Endodermal cell (in vitro differentiated cells): ENCODE measurements around the gene PDCD1. TPM values are rescaled to one million over a fixed set of nuclear protein-coding genes. Genes with fewer than 3 reads are reported as not detected.

Experiments
- DNase-seq: peaks from one replicate; pipeline ENCODE4 v3.0.0-alpha.2; 2017
- H3K27ac ChIP-seq: 2 replicates; pipeline ENCODE4 v1.5.1; 2013; ENCODE audit warnings: mild to moderate bottlenecking, low read depth, low read length, moderate library complexity
- H3K27me3 ChIP-seq: 2 replicates; pipeline ENCODE4 v1.6.1; 2013; ENCODE audit warnings: mild to moderate bottlenecking, low read length, moderate library complexity; ENCODE audit not compliant: insufficient read depth, control insufficient read depth, poor library complexity, severe bottlenecking
- H3K36me3 ChIP-seq: 2 replicates; pipeline ENCODE4 v1.7.0; 2013; ENCODE audit warnings: mild to moderate bottlenecking, low read length, moderate library complexity; ENCODE audit not compliant: control insufficient read depth, insufficient read depth
- H3K4me1 ChIP-seq: one replicate; pipeline ENCODE4 v1.7.0; 2013; ENCODE audit warnings: low read length; ENCODE audit not compliant: control insufficient read depth, insufficient read depth
- H3K4me3 ChIP-seq: 2 replicates; pipeline ENCODE4 v1.5.1; 2013; ENCODE audit warnings: mild to moderate bottlenecking, low read length, moderate library complexity
- H3K9ac ChIP-seq: 2 replicates; pipeline ENCODE4 v1.6.1; 2013; ENCODE audit warnings: mild to moderate bottlenecking, low read length, moderate library complexity; ENCODE audit not compliant: poor library complexity, severe bottlenecking; ENCODE audit errors: extremely low read depth
- H3K9me3 ChIP-seq: 2 replicates; pipeline ENCODE4 v1.6.1; 2013; ENCODE audit warnings: mild to moderate bottlenecking, low read length, moderate library complexity; ENCODE audit not compliant: control insufficient read depth
- H3K27ac Mint-ChIP-seq: 2 replicates; pipeline ENCODE4 v1.8.0; 2020; ENCODE audit warnings: mixed read lengths
- H3K27me3 Mint-ChIP-seq: 2 replicates; pipeline ENCODE4 v1.8.0; 2021; ENCODE audit warnings: mild to moderate bottlenecking, mixed read lengths; ENCODE audit not compliant: insufficient read depth
- H3K36me3 Mint-ChIP-seq: 2 replicates; pipeline ENCODE4 v1.8.0; 2020; ENCODE audit warnings: low read depth, mixed read lengths
- H3K4me1 Mint-ChIP-seq: 2 replicates; pipeline ENCODE4 v1.8.0; 2020; ENCODE audit warnings: mixed read lengths
- H3K4me3 Mint-ChIP-seq: 2 replicates; pipeline ENCODE4 v1.8.0; 2020; ENCODE audit warnings: mild to moderate bottlenecking, moderate library complexity, mixed read lengths
- H3K9me3 Mint-ChIP-seq: 2 replicates; pipeline ENCODE4 v1.8.0; 2020; ENCODE audit warnings: mild to moderate bottlenecking, mixed read lengths
- WGBS, 2 experiments: methylation state at CpG; one replicate each; pipeline versions ENCODE4 v1.1.5 to v1.1.7; 2013; ENCODE audit warnings: missing lambda C conversion rate in 2 of 2, mixed read lengths in 1 of 2; ENCODE audit not compliant: insufficient coverage in 1 of 2, insufficient read length in 1 of 2; 5-methylcytosine and 5-hydroxymethylcytosine counted together
- total RNA-seq, 2 donors: library from RNA; stranded (reverse); fragmentation: NEBNext Ultra II Directional in 1 of 2; extraction: Animal tissue kit (Norgen Biotek cat#: 25700) in 1 of 2; gene quantifications; 2 replicates in 1 of 2; 3 replicates in 1 of 2; pipeline ENCODE4 v1.2.1, GENCODE V29; 2021
- TF ChIP-seq, protein P1 (sequence below): fragments of 200-600 bp; sonication (generic); conservative IDR thresholded peaks from 2 replicates; pipeline ENCODE4 v1.5.0; 2021; ENCODE audit warnings: antibody characterized with exemption, mild to moderate bottlenecking

The PDCD1 gene
- total RNA-seq, 2 donors from 2014 or later, result 0.20 TPM; not detected in 1

DNA sequence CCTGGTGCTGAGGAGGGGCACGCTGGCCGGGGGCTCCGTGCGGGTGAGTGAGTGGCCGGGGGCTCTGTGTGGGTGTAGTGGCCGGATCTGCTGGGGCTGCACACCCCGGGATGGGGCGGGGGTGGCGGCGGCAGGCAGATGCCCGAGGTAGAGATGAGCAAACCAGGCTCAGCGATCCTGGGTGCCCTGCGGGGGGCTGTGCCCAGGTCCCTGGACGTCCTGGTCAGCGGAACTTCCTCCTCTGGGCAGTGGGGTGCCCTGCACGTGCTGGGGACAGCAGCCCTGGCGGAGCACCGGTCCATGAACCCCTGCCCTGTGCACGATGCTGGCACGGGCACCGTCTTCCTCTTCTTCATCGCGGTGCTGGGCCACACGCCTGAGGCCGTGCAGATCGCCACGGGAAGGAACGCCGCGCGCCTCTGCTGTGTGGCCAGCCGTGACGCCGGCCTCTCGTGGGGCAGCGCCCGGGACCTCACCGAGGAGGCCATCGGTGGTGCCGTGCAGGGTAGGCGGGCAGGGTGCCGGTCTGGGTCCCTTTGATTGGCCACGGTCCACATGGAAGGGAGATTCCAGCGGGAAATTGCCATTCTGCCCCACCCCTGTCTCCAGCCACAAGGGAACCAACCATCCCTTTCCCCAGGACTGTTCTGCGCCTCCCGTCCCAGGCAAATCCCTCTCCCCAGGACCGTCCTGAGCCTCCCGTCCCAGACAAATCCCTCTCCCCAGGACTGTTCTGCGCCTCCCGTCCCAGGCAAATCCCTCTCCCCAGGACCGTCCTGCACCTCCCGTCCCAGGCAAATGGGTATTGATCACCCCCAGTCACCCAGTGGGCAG is 43.8 kb downstream of the PDCD1 start:
- 92 to 93% methylated on average over 38 to 52 of the region's 52 CpGs for WGBS, 2 experiments
- Histone ChIP-seq H3K9me3 (no peaks in the 10 kb centered on the region), H3K27me3 (no peaks in the 10 kb centered on the region), H3K36me3 (no peaks in the 10 kb centered on the region), H3K4me3 (no peak overlapping the region), H3K27ac (no peak overlapping the region), H3K9ac (no peak overlapping the region), H3K4me1 (no peaks in the 10 kb centered on the region)
- peak overlapping the region; percentile 10 for H3K27ac Mint-ChIP-seq
- H3K4me1 Mint-ChIP-seq, result peaks cover 4% of the 10 kb centered on the region
- no peak overlapping the region for H3K4me3 Mint-ChIP-seq
- TF ChIP-seq, protein P1, sequence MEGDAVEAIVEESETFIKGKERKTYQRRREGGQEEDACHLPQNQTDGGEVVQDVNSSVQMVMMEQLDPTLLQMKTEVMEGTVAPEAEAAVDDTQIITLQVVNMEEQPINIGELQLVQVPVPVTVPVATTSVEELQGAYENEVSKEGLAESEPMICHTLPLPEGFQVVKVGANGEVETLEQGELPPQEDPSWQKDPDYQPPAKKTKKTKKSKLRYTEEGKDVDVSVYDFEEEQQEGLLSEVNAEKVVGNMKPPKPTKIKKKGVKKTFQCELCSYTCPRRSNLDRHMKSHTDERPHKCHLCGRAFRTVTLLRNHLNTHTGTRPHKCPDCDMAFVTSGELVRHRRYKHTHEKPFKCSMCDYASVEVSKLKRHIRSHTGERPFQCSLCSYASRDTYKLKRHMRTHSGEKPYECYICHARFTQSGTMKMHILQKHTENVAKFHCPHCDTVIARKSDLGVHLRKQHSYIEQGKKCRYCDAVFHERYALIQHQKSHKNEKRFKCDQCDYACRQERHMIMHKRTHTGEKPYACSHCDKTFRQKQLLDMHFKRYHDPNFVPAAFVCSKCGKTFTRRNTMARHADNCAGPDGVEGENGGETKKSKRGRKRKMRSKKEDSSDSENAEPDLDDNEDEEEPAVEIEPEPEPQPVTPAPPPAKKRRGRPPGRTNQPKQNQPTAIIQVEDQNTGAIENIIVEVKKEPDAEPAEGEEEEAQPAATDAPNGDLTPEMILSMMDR, result no peak
- H3K9me3 Mint-ChIP-seq, result no peaks in the 10 kb centered on the region
- no peaks in the 10 kb centered on the region for H3K27me3 Mint-ChIP-seq
- no peaks in the 10 kb centered on the region for H3K36me3 Mint-ChIP-seq
- DNase-seq, result peak; percentile 44

DNA sequence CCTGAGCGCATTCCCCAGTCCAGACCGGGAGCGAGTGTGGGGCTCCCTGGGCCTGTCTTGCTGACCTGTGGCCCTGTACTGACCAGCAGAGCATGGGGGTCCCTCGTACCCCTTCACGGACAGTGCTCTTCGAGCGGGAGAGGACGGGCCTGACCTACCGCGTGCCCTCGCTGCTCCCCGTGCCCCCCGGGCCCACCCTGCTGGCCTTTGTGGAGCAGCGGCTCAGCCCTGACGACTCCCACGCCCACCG is 44.4 kb downstream of the PDCD1 start:
- peaks cover 4% of the 10 kb centered on the region for H3K4me1 Mint-ChIP-seq
- no peak overlapping the region for H3K27ac ChIP-seq
- no peaks in the 10 kb centered on the region for H3K9me3 ChIP-seq
- H3K9ac ChIP-seq, result no peak overlapping the region
- no peaks in the 10 kb centered on the region for H3K4me1 ChIP-seq
- no peaks in the 10 kb centered on the region for H3K27me3 Mint-ChIP-seq
- H3K36me3 Mint-ChIP-seq, result no peaks in the 10 kb centered on the region
- WGBS, 2 experiments, result 88 to 93% methylated on average over 6 to 17 of the region's 17 CpGs
- no peak overlapping the region for H3K4me3 Mint-ChIP-seq
- no peak overlapping the region for H3K27ac Mint-ChIP-seq
- H3K9me3 Mint-ChIP-seq, result no peaks in the 10 kb centered on the region
- DNase-seq, result peak; percentile 41
- H3K36me3 ChIP-seq, result no peaks in the 10 kb centered on the region
- no peaks in the 10 kb centered on the region for H3K27me3 ChIP-seq
- TF ChIP-seq, protein P1, result no peak
- H3K4me3 ChIP-seq, result no peak overlapping the region

DNA sequence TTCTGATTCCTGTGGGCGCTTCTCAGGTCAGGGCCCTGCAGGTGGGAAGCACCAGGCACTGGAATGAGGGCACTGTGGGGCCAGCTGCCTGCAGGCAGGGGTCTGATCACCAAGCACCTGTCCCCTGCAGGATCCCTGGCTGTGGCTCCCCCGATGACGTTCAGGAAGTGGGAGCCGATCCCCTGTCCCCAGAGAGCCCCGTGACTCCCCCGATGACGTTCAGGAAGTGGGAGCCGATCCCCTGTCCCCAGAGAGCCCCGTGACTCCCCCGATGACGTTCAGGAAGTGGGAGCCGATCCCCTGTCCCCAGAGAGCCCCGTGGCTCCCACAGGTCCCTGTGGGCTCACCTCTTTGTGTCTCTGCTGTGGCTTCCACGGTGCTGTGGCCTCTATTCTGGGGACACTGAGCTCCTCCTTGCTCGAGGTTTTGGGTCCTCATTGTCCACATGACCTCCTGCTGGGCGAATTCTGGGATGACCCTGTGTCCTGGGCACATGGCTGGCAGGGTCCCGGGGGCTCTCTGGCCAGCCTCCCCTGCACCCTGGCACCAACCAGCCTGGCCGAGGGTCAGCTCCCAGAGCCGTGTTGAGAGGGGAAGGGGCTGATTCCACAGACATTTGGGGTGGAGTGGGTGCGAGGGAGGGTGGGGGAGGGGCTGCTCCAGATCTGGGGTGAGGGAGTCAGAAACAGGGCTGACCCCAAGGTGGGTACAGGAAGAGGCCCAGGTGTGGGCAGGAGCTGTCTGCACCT is 44.9 kb downstream of the PDCD1 start:
- Histone ChIP-seq H3K9ac (no peak overlapping the region), H3K4me3 (no peak overlapping the region), H3K27me3 (no peaks in the 10 kb centered on the region), H3K4me1 (no peaks in the 10 kb centered on the region), H3K36me3 (no peaks in the 10 kb centered on the region), H3K27ac (no peak overlapping the region), H3K9me3 (no peaks in the 10 kb centered on the region)
- Mint-ChIP-seq H3K36me3 (no peaks in the 10 kb centered on the region), H3K27me3 (no peaks in the 10 kb centered on the region), H3K27ac (no peak overlapping the region), H3K4me1 (peaks cover 4% of the 10 kb centered on the region), H3K9me3 (no peaks in the 10 kb centered on the region), H3K4me3 (no peak overlapping the region)
- 85 to 88% methylated on average over 7 to 20 of the region's 20 CpGs for WGBS, 2 experiments
- DNase-seq, result peak; percentile 38
- TF ChIP-seq, protein P1, result no peak
